ENCODE measurements around the gene CAPS2. TPM values are rescaled to one million over a fixed set of nuclear protein-coding genes. Genes with fewer than 3 reads are reported as not detected.

Gene CAPS2
- total RNA-seq, 2 donors from 2014 or later: 8.6 to 13.5 TPM

DNA sequence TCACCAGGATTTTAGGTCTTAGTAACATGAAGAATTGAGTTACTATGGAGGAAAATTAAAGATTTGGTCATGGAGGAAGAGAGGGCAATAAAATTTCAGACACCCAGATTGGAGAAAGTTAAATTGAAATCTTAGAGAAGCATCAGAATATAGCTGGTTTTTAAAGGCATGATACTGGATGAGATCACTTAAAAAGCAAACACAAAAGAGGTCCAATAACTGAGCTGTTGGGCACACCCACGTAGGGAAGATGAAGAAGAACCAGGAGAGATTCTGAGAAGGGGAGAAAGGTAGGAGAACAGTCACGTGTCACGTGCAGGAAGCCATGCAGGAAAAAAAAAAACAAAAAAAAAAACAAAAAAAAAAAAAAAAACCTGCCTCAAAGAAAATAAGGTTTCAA lies 18.8 kb downstream of the CAPS2 start:
- intact Hi-C loops (cut with DNase I): no loop called here

DNA sequence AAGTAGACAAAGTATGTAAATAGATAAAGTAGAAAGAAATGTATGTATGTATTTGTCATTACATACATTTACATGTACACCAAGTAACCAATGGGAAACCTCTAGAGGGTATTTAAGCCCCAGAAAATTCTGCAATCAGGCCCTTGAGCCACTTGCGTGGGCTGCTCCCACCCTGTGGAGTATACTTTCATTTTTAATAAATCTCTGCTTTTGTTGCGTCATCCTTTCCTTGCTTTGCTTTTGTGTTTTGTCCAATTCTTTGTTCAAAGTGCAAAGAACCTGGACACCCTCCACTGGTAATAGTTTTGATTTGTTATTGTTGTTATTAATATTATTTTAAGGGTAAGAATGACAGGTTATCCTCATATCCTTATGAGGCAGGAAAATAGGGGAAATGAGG lies 21.8 kb downstream of the CAPS2 start:
- intact Hi-C loops (cut with DNase I): no loop called here
- no peak for DNase-seq (ENCODE audit: low spot score)

More for the DNA sequence above, 18.8 kb downstream of the CAPS2 start:
- no peak for DNase-seq (ENCODE audit: low spot score)

DNA sequence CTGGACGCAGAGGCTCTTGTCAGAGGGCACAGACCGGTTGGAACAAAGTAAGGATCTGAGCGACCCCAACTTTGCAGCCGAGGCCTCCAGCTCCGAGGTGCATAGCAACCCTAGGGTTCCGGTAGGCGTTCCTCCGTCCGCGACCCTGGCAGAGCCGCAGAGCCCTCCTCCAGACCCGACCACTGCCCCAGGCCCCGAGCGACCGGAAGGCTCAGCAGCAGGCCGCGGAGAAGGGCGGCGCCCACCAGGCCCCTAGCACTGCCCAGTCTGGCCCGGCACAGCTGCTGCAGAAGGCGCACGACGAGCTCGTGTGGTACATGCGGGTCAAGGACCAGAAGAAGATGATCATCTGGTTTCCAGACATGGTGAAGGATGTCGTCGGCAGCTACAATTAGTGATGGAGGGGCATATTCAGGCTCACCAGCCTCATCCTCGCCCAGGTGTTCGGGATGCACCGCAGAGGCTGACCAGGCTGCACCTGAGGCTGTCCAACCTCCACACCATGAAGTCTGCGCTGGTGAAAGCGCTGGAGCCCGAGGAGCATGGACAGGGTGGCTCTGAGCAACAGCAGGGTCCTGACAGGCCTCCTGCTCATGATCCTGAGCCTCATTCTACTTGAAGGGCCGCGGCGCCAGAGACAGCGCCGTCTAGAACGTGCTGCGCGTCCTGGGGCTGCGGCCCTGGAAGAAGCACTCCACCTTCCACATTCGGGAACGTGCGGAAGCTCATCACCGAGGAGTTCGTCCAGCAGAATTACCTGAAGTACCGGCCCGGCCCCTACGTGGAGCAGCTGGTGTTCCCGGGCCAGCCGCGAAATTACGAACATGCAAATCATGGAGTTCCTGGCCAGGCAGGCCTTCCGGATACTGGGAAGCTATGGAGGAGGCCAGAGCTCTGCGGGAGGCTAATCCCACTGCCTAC lies 24.5 kb downstream of the CAPS2 start:
- peak; percentile 74 for DNase-seq (ENCODE audit: low spot score)
- intact Hi-C loops (cut with DNase I): no loop called here

DNA sequence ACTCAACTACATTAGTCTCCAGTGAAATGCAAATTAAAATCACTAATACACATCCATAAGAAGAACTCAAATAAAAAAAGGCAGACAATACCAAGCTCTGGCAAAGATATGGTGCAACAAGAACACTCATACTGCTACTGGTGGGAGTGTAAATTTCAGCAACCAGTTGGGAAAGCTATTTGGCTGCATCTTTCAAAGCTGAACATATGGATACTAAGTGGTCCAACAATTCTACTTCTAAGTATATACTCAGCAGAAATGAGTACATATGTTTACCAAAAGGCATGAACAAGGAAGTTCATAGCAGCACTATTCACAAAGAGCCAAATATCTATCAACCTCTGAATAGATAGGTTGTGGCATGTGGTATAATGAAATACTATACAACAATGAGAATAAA lies 27.3 kb downstream of the CAPS2 start:
- intact Hi-C loops (cut with DNase I): loop anchor here in 1 of 2 donors (5.0 kb wide), 1 partner anchor 1345 kb away; no protein-coding TSS in a partner anchor
- DNase-seq (ENCODE audit: low spot score): no peak

DNA sequence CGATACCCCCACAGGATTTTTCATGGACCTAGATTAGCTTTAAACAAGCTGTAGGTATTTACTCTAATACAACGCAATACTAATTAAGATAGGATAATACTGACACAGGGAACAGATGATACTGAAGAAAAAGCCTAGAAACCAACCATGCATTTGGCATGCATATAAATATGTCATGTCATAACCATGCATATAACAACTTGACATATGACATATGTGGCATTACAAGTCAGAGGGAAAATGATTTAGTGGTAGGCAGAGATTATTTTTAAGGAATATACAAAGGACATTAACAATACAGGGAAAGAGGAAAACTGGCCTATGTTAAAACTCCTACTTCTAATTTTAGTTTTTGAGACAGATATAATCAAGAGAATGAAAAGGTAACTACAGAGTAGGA lies 27.9 kb downstream of the CAPS2 start:
- no peak for DNase-seq (ENCODE audit: low spot score)
- intact Hi-C loops (cut with DNase I): loop anchor here in 1 of 2 donors (5.0 kb wide), 1 partner anchor 1345 kb away; no protein-coding TSS in a partner anchor

DNA sequence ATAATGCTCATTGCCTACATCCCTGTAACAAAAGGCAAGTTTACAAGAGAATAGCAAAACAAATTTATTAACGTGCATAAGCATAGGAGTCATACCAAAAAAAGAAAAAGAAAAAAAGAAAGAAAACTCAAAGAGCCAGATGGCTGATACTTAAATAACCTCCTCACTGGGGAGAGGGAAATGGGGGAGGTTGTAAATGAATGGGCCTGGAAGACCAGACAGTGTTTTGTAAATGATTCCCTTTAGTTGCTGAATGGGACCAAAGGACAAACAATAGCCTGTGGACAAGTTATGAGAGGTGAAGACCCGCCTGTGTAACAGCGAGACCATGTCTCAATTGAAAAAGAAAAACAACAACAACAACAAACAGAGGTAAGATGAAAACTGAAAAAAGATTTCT lies 35.3 kb downstream of the CAPS2 start:
- intact Hi-C loops (cut with DNase I): no loop called here
- no peak for DNase-seq (ENCODE audit: low spot score)

DNA sequence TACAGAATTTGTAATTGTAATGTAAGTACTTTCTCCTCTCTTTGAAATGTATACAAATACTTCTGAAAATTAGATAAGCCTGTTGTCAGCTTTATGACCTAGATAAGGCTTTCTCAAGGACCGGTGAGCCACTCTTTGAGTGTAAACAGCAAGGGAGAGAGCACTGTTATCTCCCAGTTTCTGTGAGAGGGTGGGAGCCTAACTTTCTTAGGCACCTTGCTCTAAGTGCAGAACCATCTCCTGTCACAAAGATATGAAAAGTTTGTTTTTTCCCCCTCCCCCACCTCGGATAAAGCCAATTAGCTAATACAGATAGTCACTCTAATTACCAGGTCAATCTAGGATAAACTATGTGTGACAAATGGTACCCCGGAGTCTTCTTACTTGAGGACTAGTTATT lies 35.8 kb downstream of the CAPS2 start:
- no peak for DNase-seq (ENCODE audit: low spot score)
- intact Hi-C loops (cut with DNase I): no loop called here

DNA sequence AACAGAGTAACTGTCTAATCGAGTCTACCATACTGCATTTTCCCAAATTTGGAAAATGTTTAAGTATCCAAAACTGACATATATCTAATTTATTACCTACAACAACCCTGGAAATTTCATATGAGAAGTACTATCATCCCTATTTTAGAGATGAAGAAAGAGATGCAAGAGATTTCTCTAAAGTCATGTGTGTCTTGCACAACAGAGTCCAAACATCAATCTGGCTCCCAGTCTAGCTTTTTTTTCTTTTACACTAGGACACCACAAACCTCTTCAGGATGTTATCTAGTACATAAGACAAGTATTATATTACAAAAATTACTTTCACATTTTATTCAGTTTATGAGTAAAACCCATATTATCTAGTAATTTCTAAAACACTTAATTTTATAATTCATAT lies 39.1 kb downstream of the CAPS2 start:
- DNase-seq (ENCODE audit: low spot score): no peak
- intact Hi-C loops (cut with DNase I): no loop called here

DNA sequence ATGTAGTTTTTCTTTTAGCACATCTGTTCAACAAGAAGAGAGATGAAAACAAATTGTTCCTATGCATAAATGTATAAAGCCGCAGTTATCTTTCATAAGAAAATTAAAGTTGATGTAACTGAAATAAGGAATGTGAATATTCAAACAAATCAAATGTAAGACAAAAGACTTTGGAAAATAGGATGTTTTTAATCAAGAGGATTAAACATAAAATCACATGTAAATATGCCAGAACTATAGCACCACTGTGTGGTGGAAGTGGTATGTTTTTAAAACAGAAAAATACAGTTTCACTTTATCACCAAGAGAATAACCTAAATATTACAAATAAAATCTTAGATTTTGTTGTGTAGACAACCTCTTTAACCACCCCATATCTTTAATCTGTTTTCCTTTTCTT lies 40.4 kb downstream of the CAPS2 start:
- no peak for DNase-seq (ENCODE audit: low spot score)
- intact Hi-C loops (cut with DNase I): no loop called here

DNA sequence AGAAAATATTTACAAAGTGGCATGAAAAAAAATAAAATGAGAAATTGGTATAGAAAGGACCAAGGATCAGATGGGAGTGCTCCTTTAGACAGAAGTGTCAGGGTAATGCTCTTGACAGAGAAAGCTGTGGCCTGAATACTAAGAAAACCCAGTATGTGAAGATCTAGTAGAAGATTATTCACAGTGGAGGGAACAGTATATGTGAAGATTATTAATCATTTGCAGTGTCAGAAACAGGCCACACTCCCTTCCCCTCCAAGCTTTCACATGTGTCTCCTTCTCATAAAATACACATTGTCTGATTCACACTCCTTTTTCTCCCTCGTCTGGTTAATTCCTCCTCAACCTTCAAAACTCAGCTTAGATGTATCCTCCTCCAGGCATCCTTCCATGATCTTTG lies 41.3 kb downstream of the CAPS2 start:
- DNase-seq (ENCODE audit: low spot score): no peak
- intact Hi-C loops (cut with DNase I): no loop called here

DNA sequence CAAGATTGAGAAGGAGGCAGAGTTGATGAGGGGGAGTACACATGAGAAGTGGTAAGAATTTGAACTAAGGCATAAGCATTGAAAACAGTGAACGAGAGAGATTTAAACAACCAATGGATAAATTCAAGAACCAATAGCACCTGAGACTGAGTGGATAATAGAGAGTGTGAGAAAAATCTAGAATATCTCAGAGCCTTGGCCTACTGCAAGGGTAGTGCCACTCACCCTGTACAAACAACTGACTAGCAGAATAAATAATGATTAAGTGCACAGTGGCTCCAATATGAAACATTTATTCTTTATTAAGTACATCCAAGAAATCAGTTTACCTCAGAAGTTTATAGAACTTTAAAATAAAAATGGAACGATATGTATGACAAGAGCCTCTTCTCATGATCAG lies 54.4 kb downstream of the CAPS2 start:
- intact Hi-C loops (cut with DNase I): no loop called here
- DNase-seq (ENCODE audit: low spot score): no peak

DNA sequence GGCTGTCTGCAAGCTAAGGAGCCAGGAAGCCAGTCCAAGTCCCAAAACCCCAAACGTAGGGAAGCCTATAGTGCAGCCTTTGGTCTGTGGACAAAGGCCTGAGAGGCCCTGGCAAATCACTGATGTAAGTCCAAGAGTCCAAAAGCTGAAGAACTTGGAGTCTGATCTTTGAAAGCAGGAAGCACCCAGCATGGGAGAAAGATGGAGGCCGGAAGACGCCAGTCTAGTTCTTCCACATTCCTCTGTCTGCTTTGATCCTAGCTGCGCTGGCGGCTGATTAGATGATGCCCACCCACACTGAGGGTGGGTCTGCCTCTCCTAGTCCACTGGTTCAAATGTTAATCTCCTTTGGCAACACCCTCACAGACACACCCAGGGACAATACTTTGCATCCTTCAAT lies 58.5 kb downstream of the CAPS2 start:
- intact Hi-C loops (cut with DNase I): no loop called here

DNA sequence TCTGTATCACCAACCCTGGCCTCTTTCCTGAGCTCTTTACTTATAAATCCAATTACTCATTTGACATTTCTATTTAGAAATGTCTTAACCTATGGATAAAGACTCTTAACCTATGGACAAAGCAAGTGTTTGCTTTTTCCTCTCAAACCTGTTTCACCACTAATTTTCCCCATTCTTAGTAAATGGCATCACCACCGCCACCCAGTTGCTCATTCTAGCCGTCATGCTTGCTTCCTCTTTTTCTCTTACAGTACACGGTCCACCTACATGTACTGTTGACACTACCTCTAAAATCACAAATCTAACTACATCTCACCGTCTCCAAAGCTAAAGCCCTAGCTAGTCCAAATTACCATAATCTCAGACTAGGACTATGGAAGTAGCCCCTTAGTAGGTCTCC lies 60.0 kb downstream of the CAPS2 start:
- intact Hi-C loops (cut with DNase I): no loop called here
- DNase-seq (ENCODE audit: low spot score): no peak

More for the DNA sequence above, 58.5 kb downstream of the CAPS2 start:
- no peak for DNase-seq (ENCODE audit: low spot score)

DNA sequence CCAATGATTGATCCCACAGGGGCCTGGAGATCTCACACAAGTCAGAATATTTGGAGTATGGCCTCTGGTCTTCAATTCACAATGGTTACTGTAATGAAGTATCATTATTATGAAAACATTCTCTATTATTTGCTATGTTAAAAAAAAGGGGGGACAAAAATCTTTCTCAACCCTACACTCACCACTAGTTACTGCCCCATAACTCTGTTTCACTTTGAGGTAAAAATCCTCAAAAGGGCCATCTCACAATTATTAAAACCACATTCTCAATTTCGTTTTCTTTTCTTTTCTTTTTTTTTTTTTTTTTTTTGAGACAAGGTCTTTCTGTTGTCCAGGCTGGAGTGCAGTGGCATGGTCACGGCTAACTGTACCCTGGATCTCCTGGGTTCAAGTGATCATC lies 60.9 kb downstream of the CAPS2 start:
- no peak for DNase-seq (ENCODE audit: low spot score)

DNA sequence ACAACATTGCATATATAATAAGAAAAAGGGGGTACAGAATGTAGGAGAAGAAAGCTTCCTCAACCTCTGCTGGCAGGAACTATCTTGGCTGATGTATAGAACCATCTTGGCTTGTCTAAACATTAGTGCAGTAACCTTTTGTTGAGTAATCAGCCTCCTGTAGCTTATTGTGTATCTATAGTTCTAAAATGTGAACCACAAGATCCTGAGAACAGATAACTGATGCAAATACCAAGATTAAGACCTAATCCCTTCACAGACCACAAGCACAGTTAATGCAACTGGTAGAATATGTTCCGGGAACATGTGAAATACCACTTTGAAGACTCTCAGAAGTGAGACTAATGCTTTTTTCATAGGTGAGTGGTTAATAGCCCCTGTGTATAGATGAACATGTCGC lies 69.8 kb downstream of the CAPS2 start:
- DNase-seq (ENCODE audit: low spot score): no peak
- intact Hi-C loops (cut with DNase I): no loop called here

More for the DNA sequence above, 60.9 kb downstream of the CAPS2 start:
- intact Hi-C loops (cut with DNase I): no loop called here

DNA sequence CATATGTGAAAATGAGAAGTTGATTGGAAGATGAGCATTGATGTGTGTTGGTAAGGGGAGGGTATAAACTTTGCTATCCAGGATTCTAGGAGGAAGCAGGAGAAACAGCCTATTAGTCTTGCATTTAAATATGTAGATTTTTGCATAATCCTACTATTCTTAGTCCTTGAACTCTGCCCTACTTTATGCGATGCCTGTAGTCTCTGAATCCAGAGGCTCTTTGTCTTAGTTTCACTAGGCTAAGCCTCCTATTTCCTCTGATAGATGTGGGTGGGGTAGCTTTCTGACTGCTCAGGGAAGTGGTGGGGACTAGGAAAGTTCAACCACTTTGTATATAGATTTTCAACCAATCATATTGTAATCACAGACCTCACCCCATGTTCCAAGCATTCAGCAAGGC lies 71.0 kb downstream of the CAPS2 start:
- intact Hi-C loops (cut with DNase I): no loop called here
- DNase-seq (ENCODE audit: low spot score): no peak

DNA sequence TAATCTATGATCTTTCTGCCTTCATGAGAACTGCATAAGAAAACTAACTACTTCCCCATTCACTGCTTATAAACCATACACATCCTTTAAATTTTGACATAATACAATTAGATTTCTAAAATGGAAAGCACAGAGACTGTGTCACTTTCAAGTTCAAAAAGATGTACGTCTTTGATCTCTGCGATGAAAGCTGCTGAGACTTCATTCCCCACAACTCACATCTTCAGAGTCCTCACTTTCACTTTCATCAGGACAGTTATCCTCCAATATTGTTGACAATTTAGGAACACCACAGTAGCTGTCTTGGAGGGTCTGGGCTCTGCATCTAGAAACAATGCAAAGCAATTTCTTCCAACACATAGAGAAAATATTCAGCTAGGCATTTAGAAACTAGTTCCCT lies 72.6 kb downstream of the CAPS2 start:
- intact Hi-C loops (cut with DNase I): no loop called here
- no peak for DNase-seq (ENCODE audit: low spot score)

DNA sequence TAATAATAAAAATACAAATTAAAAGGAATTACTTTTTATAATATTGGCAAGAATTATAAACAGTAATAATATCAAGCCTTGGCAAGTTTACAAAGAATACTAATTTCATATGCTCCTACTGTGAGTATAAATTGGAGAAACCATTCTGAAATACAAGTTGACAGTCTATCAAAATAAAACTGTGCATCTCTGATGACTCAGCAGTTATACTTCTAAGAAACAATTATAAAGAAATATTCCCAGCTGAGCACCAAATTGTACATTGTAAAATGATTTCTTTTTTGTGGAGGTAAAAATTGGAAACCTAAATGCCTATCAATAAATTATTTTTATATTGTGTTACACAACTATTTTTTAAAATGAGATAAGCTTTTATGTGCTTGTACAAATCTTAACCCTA lies 85.0 kb downstream of the CAPS2 start:
- no peak for DNase-seq (ENCODE audit: low spot score)
- intact Hi-C loops (cut with DNase I): no loop called here

DNA sequence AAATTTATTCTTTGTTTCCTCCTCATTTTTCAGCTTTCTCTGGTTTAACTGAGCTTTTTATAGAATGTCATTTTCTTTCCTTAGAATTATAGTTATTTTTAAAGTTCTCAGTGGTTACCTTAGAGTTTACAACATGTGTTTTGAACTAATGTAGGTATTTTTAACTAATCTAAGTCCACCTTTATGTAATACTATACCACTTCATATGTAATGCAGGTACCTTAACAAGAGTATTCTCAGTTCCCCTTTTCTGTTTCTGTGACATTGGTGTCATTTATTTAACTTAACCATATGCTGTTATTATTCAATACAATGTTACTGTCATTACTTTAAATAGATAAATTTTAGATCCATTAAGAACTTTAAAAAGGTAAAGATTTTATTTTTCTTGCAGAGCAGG lies 90.1 kb downstream of the CAPS2 start:
- DNase-seq (ENCODE audit: low spot score): no peak

DNA sequence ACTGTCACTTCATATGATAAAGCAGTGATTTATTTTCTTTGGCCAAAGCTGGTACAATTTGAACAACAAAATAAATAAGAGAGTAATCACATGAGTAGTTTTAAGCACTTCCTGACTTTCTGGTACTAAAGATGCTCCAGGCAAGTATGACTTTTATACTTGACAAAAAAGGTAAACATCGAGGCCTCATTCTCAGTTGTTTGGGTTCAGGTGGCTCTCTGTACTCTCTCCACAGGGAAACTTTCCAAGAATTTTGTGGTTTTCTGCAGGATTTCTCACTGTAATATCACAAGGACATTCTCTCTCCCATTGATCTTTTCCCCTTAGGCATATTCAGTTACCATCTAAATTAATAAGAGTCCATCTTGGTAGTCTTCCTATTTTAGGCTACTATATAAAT lies 93.9 kb downstream of the CAPS2 start:
- DNase-seq (ENCODE audit: low spot score): no peak
- intact Hi-C loops (cut with DNase I): no loop called here

More for the DNA sequence above, 90.1 kb downstream of the CAPS2 start:
- intact Hi-C loops (cut with DNase I): no loop called here

DNA sequence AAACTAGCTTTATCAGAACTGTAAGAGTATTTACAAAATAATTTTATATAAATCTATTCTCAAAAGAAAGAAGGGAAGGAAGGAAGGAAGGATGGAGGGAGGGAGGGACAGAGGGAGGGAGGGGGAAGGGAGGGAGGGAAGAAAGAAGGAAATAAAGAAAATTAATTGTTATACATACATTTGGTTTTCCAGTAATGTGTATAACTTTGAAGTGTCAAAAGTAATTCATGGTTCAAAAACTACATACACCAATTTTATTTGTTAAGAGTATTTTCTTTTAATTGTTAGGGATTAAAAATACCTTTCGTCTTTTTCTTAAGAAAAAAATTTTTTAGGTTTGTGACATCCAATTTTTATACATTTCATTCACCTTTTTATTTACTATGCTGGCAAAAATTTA lies 103.0 kb downstream of the CAPS2 start:
- intact Hi-C loops (cut with DNase I): no loop called here
- DNase-seq (ENCODE audit: low spot score): no peak
